ENCODE measurements around the gene DDAH1.
"Not testable (repeated sequence)": the region's sequence is repeated elsewhere in the genome, so short reads cannot be mapped to it uniquely, and the experiment has no call there.

Gene DDAH1

GRCh38 chr1:85361606-85362296 is 103.2 kb downstream of the DDAH1 start:
- no peak for DNase-seq (ENCODE audit: low read depth in 4 of 4, low spot score in 1 of 4)

- no peak for DNase-seq (ENCODE audit: low read depth in 4 of 4, low spot score in 1 of 4)
Observed at GRCh38 chr1:85360730-85361493, 104.0 kb downstream of the DDAH1 start.

GRCh38 chr1:85359874-85360721 is 104.9 kb downstream of the DDAH1 start:
- no peak for DNase-seq (ENCODE audit: low read depth in 4 of 4, low spot score in 1 of 4)

GRCh38 chr1:85358702-85359438 is 106.1 kb downstream of the DDAH1 start:
- DNase-seq (ENCODE audit: low read depth in 4 of 4, low spot score in 1 of 4) = no peak

GRCh38 chr1:85357817-85358216 is 107.1 kb downstream of the DDAH1 start:
- DNase-seq (ENCODE audit: low read depth in 4 of 4, low spot score in 1 of 4) = no peak

GRCh38 chr1:85356130-85356529 is 108.8 kb downstream of the DDAH1 start:
- no peak for DNase-seq (ENCODE audit: low read depth in 4 of 4, low spot score in 1 of 4)

GRCh38 chr1:85352055-85352454 is 112.9 kb downstream of the DDAH1 start:
- DNase-seq (ENCODE audit: low read depth in 4 of 4, low spot score in 1 of 4) = no peak

GRCh38 chr1:85351202-85351828 is 113.6 kb downstream of the DDAH1 start:
- no peak for DNase-seq (ENCODE audit: low read depth in 4 of 4, low spot score in 1 of 4)

- no peak for DNase-seq (ENCODE audit: low read depth in 4 of 4, low spot score in 1 of 4)
Observed at GRCh38 chr1:85349224-85349623, 115.7 kb downstream of the DDAH1 start.

- DNase-seq (ENCODE audit: low read depth in 4 of 4, low spot score in 1 of 4) = no peak
Observed at GRCh38 chr1:85347908-85348307, 117.1 kb downstream of the DDAH1 start.

GRCh38 chr1:85347275-85347674 is 117.7 kb downstream of the DDAH1 start:
- DNase-seq (ENCODE audit: low read depth in 4 of 4, low spot score in 1 of 4) = not testable (repeated sequence)

- no peak for DNase-seq (ENCODE audit: low read depth in 4 of 4, low spot score in 1 of 4)
Observed at GRCh38 chr1:85344256-85344694, 120.7 kb downstream of the DDAH1 start.

GRCh38 chr1:85343612-85344255 is 121.2 kb downstream of the DDAH1 start:
- DNase-seq (ENCODE audit: low read depth in 4 of 4, low spot score in 1 of 4) = no peak

GRCh38 chr1:85343213-85343611 is 121.7 kb downstream of the DDAH1 start:
- DNase-seq (ENCODE audit: low read depth in 4 of 4, low spot score in 1 of 4) = no peak

- no peak for DNase-seq (ENCODE audit: low read depth in 4 of 4, low spot score in 1 of 4)
Observed at GRCh38 chr1:85342207-85342606, 122.8 kb downstream of the DDAH1 start.

GRCh38 chr1:85340427-85340826 is 124.5 kb downstream of the DDAH1 start:
- DNase-seq (ENCODE audit: low read depth in 4 of 4, low spot score in 1 of 4) = no peak

- DNase-seq (ENCODE audit: low read depth in 4 of 4, low spot score in 1 of 4) = no peak
Observed at GRCh38 chr1:85339656-85340399, 125.1 kb downstream of the DDAH1 start.

- no peak for DNase-seq (ENCODE audit: low read depth in 4 of 4, low spot score in 1 of 4)
Observed at GRCh38 chr1:85339089-85339488, 125.9 kb downstream of the DDAH1 start.

- DNase-seq (ENCODE audit: low read depth in 4 of 4, low spot score in 1 of 4) = no peak
Observed at GRCh38 chr1:85334962-85335361, 130.0 kb downstream of the DDAH1 start.

All from stimulated activated CD4-positive, alpha-beta T cell treated with anti-CD3 and anti-CD28 coated beads, Interleukin-1b, Interleukin-23, amount 100 ng/mL, for 24 hours (primary cell).